Osteoblast (primary cell): ENCODE data around the gene OPN1LW. TPM values are rescaled to one million over a fixed set of nuclear protein-coding genes. Genes with fewer than 3 reads are reported as not detected.

Source experiments
- DNase-seq: peaks from one replicate; pipeline ENCODE4 v3.0.0; 2011; ENCODE audit warnings: low spot score, mixed read lengths; ENCODE audit not compliant: insufficient read length; ENCODE audit errors: missing footprints
- H2AFZ ChIP-seq: 2 replicates; pipeline ENCODE4 v1.6.0; 2011; ENCODE audit warnings: mild to moderate bottlenecking, low read length
- H3K27ac ChIP-seq: 2 replicates; pipeline ENCODE4 v1.5.1; 2011; ENCODE audit warnings: mild to moderate bottlenecking, low read depth, low read length, moderate library complexity
- H3K27me3 ChIP-seq: 2 replicates; pipeline ENCODE4 v1.6.0; 2012; ENCODE audit warnings: mild to moderate bottlenecking, control low read depth, inconsistent platforms, low read length, moderate library complexity; ENCODE audit not compliant: insufficient read depth
- H3K36me3 ChIP-seq: 2 replicates; pipeline ENCODE4 v1.5.1; 2011; ENCODE audit warnings: mild to moderate bottlenecking, low read length, control low read depth, moderate library complexity; ENCODE audit not compliant: insufficient read depth
- H3K4me1 ChIP-seq: 2 replicates; pipeline ENCODE4 v1.5.1; 2011; ENCODE audit warnings: mild to moderate bottlenecking, low read length, control low read depth, moderate library complexity; ENCODE audit not compliant: insufficient read depth
- H3K4me2 ChIP-seq: 2 replicates; pipeline ENCODE4 v1.6.0; 2011; ENCODE audit warnings: mild to moderate bottlenecking, low read length; ENCODE audit not compliant: insufficient read depth
- H3K4me3 ChIP-seq: fragments of 200-600 bp; sonication (generic); 3 replicates; pipeline ENCODE4 v1.5.1; 2012; ENCODE audit warnings: mild to moderate bottlenecking, low read length, inconsistent platforms; ENCODE audit not compliant: insufficient read depth
- H3K79me2 ChIP-seq: 2 replicates; pipeline ENCODE4 v1.6.0; 2012; ENCODE audit warnings: mild to moderate bottlenecking, low read length, control low read depth, inconsistent platforms; ENCODE audit not compliant: insufficient read depth
- H3K9me3 ChIP-seq: 2 replicates; pipeline ENCODE4 v1.5.1; 2011; ENCODE audit warnings: low read depth, low read length, control low read depth
- H4K20me1 ChIP-seq: 2 replicates; pipeline ENCODE4 v1.6.0; 2012; ENCODE audit warnings: mild to moderate bottlenecking, low read length, control low read depth; ENCODE audit not compliant: insufficient read depth
- total RNA-seq: library from RNA; depleted of rRNA; stranded (reverse); fragments of >200 nt; gene quantifications from 2 replicates; pipeline ENCODE4 v1.2.3, GENCODE V29; 2012
- TF ChIP-seq, protein P1 (sequence below): IDR thresholded peaks from 2 replicates; pipeline ENCODE4 v1.5.1; 2011; ENCODE audit warnings: mild to moderate bottlenecking, low read depth, low read length, moderate library complexity; ENCODE audit errors: extremely low read depth

OPN1LW gene
- total RNA-seq, 1 donor, result not detected

DNA sequence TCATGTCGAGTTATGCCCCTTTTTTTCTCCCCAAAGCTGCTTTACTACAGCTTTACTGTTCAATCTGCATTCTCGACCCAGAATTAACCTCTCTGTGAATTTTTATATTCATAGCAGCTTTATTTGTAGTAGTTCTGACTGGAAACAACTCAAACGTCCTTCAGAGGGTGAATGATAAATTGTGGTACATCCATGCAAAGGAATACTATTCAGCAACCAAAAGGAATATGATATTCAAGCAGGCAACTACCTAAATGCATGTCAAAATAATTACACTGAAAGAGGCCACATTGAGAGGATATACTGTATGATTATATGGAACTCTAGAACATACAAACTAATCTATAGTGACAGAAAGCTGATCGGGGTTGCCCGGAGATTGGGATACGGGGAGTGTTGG is 26.5 kb upstream of the OPN1LW start:
- TF ChIP-seq, protein P1, sequence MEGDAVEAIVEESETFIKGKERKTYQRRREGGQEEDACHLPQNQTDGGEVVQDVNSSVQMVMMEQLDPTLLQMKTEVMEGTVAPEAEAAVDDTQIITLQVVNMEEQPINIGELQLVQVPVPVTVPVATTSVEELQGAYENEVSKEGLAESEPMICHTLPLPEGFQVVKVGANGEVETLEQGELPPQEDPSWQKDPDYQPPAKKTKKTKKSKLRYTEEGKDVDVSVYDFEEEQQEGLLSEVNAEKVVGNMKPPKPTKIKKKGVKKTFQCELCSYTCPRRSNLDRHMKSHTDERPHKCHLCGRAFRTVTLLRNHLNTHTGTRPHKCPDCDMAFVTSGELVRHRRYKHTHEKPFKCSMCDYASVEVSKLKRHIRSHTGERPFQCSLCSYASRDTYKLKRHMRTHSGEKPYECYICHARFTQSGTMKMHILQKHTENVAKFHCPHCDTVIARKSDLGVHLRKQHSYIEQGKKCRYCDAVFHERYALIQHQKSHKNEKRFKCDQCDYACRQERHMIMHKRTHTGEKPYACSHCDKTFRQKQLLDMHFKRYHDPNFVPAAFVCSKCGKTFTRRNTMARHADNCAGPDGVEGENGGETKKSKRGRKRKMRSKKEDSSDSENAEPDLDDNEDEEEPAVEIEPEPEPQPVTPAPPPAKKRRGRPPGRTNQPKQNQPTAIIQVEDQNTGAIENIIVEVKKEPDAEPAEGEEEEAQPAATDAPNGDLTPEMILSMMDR, result no peak
- no peak overlapping the region for H3K27ac ChIP-seq
- H2AFZ ChIP-seq, result no peak overlapping the region
- no peak overlapping the region for H3K4me2 ChIP-seq
- no peak overlapping the region for H3K4me3 ChIP-seq
- H3K79me2 ChIP-seq, result no peaks in the 10 kb centered on the region
- H3K36me3 ChIP-seq, result no peaks in the 10 kb centered on the region
- DNase-seq, result no peak
- H4K20me1 ChIP-seq, result no peaks in the 10 kb centered on the region
- peaks cover 30% of the 10 kb centered on the region for H3K27me3 ChIP-seq
- no peaks in the 10 kb centered on the region for H3K4me1 ChIP-seq
- H3K9me3 ChIP-seq, result no peaks in the 10 kb centered on the region

DNA sequence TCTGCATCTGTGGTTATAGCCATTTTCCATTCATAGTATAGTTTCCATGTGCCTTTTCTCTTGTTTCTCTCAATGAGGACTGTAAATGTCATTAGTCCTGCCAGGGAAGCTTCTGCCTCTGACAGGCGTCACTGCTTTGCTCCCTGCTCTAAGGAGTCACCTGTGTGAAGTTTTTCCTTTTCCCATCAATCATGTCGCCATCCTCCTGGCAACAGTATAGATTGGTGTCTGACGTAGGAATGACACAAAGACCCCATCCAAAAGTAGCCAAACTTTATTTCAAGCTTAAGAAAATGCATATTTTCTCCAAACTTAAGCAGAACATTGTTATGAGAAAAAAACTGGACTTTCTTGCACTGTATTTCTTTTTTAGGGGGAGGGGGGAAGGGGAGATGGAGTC is 23.5 kb upstream of the OPN1LW start:
- peaks cover 10% of the 10 kb centered on the region for H3K27me3 ChIP-seq
- no peaks in the 10 kb centered on the region for H3K4me1 ChIP-seq
- no peaks in the 10 kb centered on the region for H3K9me3 ChIP-seq
- H3K27ac ChIP-seq, result no peak overlapping the region
- no peak overlapping the region for H3K4me3 ChIP-seq
- no peaks in the 10 kb centered on the region for H3K36me3 ChIP-seq
- DNase-seq, result no peak
- H2AFZ ChIP-seq, result no peak overlapping the region
- H3K79me2 ChIP-seq, result no peaks in the 10 kb centered on the region
- no peak overlapping the region for H3K4me2 ChIP-seq
- H4K20me1 ChIP-seq, result no peaks in the 10 kb centered on the region
- TF ChIP-seq, protein P1, result no peak

DNA sequence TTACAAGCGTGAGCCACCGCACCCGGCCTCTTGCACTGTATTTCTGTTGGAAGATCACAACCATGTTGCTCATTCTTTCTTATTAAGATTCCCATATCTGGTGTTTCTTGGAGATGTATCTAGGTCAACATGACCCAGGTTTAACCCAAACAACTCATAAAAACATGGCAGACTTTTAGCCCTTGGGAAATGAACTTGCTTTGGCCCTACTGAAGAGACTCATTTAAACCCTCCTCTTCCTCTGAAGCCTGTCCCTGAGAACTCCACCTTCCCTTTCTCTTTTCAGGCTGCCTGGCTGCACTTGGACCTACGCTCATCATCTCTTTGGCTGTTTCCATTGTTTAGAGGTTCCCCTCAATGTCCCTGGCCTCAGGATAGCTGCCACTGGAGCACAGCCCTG is 22.8 kb upstream of the OPN1LW start:
- Histone ChIP-seq H3K27me3 (peaks cover 10% of the 10 kb centered on the region), H3K79me2 (no peaks in the 10 kb centered on the region), H3K4me3 (no peak overlapping the region), H3K4me1 (no peaks in the 10 kb centered on the region), H4K20me1 (no peaks in the 10 kb centered on the region), H3K27ac (no peak overlapping the region), H2AFZ (no peak overlapping the region), H3K9me3 (no peaks in the 10 kb centered on the region), H3K36me3 (no peaks in the 10 kb centered on the region), H3K4me2 (no peak overlapping the region)
- TF ChIP-seq, protein P1, result no peak
- no peak for DNase-seq

DNA sequence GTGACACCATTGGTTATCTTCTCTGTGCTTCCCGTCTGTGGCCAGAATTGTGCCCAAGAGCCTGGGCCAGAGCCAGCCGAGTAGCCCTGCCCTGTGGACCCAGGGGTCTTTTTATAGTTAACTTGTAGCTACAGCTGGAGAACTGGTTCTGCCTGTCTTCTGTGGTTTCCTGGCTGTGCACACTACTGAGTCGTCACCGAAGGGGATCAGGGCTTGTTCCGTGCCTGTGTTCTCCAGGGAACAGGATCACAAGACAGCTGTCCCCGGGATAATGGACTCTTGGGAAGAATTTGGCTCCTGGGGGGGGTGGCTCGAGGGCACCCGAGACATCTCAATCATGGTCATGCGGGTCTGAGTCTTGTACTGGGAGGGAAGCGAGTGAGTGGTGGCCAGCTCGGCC is 22.1 kb upstream of the OPN1LW start:
- Histone ChIP-seq H3K27ac (no peak overlapping the region), H3K79me2 (no peaks in the 10 kb centered on the region), H3K9me3 (no peaks in the 10 kb centered on the region), H2AFZ (no peak overlapping the region), H3K4me1 (no peaks in the 10 kb centered on the region), H4K20me1 (no peaks in the 10 kb centered on the region), H3K4me3 (no peak overlapping the region), H3K27me3 (peaks cover 9% of the 10 kb centered on the region), H3K36me3 (no peaks in the 10 kb centered on the region), H3K4me2 (no peak overlapping the region)
- no peak for DNase-seq
- TF ChIP-seq, protein P1, result no peak
